Type B pancreatic cell (in vitro differentiated cells): ENCODE measurements around the gene EMILIN3. TPM values are rescaled to one million over a fixed set of nuclear protein-coding genes. Genes with fewer than 3 reads are reported as not detected.

Source experiments
- DNase-seq: peaks from one replicate; pipeline ENCODE4 v3.0.0; 2021; ENCODE audit warnings: mixed read lengths; ENCODE audit not compliant: unreplicated experiment; ENCODE audit errors: extremely low spot score
- H3K27ac Mint-ChIP-seq: 2 replicates; pipeline ENCODE4 v1.8.0; 2021; ENCODE audit warnings: mild to moderate bottlenecking, mixed read lengths
- H3K27me3 Mint-ChIP-seq: 2 replicates; pipeline ENCODE4 v1.8.0; 2021; ENCODE audit warnings: mixed read lengths
- H3K36me3 Mint-ChIP-seq: 2 replicates; pipeline ENCODE4 v1.8.0; 2021; ENCODE audit warnings: mixed read lengths
- H3K4me1 Mint-ChIP-seq: one replicate; pipeline ENCODE4 v1.8.0; 2021; ENCODE audit warnings: mixed read lengths; ENCODE audit not compliant: unreplicated experiment
- H3K4me3 Mint-ChIP-seq: 2 replicates; pipeline ENCODE4 v1.8.0; 2021; ENCODE audit warnings: mild to moderate bottlenecking, mixed read lengths
- H3K9me3 Mint-ChIP-seq: 2 replicates; pipeline ENCODE4 v1.8.0; 2021; ENCODE audit warnings: mixed read lengths
- CTCF ChIP-seq: fragments of 200-600 bp; sonication (generic); conservative IDR thresholded peaks from 2 replicates; pipeline ENCODE4 v1.5.0; 2021; ENCODE audit warnings: antibody characterized with exemption, mild to moderate bottlenecking
- total RNA-seq: library from RNA; stranded (reverse); gene quantifications from 2 replicates; pipeline ENCODE4 v1.2.1, GENCODE V29; 2021; ENCODE audit warnings: low replicate concordance

EMILIN3 gene
- total RNA-seq, 1 donor from 2014 or later: 10.3 TPM

GRCh38 chr20:41406353-41406752 is 39.7 kb upstream of the EMILIN3 start:
- no peak overlapping the region for H3K4me3 Mint-ChIP-seq
- DNase-seq: no peak
- H3K27ac Mint-ChIP-seq: no peak overlapping the region
- H3K9me3 Mint-ChIP-seq: no peaks in the 10 kb centered on the region
- no peaks in the 10 kb centered on the region for H3K27me3 Mint-ChIP-seq
- H3K4me1 Mint-ChIP-seq: peaks cover under 1% of the 10 kb centered on the region
- H3K36me3 Mint-ChIP-seq: peaks cover 35% of the 10 kb centered on the region
- no peak for TF ChIP-seq CTCF

DNA sequence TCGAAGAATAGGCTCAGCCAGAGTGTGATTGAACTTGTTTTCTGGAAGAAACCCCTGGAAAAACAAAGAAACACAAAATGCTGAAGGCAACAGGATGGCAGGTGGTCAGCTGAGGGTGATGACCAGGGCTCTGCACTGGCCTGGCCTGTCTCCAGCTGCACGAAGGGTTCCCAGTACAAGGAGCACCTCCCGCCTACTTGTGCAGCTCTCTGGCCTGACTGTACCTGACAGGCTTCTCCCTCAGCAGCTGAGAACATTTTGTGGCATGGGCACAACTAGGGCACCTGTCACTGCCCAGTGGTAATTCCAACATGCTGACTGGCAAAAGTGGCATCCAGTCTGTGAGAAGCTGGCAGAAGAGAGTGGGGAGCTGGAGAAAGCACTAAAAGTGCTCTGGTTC is 38.8 kb upstream of the EMILIN3 start:
- no peak for DNase-seq
- Mint-ChIP-seq H3K4me1 (no peaks in the 10 kb centered on the region), H3K27me3 (no peaks in the 10 kb centered on the region), H3K36me3 (peaks cover 31% of the 10 kb centered on the region), H3K27ac (no peak overlapping the region), H3K4me3 (no peak overlapping the region), H3K9me3 (no peaks in the 10 kb centered on the region)
- no peak for TF ChIP-seq CTCF

GRCh38 chr20:41403604-41404003 is 37.0 kb upstream of the EMILIN3 start:
- Mint-ChIP-seq H3K27me3 (no peaks in the 10 kb centered on the region), H3K36me3 (peaks cover 22% of the 10 kb centered on the region), H3K27ac (no peak overlapping the region), H3K4me1 (no peaks in the 10 kb centered on the region), H3K9me3 (no peaks in the 10 kb centered on the region), H3K4me3 (no peak overlapping the region)
- no peak for TF ChIP-seq CTCF
- DNase-seq: no peak

DNA sequence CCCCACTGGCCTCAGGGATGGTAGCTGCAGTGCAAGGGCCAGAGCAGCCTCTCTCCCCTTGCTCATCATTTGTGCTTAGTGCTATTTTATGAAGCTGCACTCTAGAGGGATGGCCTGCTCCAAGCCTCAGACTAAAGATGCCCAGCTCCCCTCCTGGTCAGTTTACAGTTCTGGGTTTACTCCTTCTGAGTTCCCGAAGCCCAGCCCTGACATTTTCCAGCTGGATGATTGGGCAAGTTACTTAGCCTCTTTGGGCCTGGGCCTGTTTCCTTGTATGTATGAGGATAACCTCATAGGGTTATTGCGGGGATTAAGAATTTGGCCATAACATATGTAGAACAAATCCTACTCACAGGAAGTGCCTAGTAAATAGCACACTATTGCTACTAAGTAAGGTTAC is 31.8 kb upstream of the EMILIN3 start:
- no peak for DNase-seq
- TF ChIP-seq CTCF: no peak
- H3K4me1 Mint-ChIP-seq: peaks cover 10% of the 10 kb centered on the region
- peaks cover 6% of the 10 kb centered on the region for H3K36me3 Mint-ChIP-seq
- no peak overlapping the region for H3K4me3 Mint-ChIP-seq
- no peaks in the 10 kb centered on the region for H3K27me3 Mint-ChIP-seq
- H3K9me3 Mint-ChIP-seq: no peaks in the 10 kb centered on the region
- no peak overlapping the region for H3K27ac Mint-ChIP-seq

- H3K27me3 Mint-ChIP-seq: peaks cover 2% of the 10 kb centered on the region
- no peaks in the 10 kb centered on the region for H3K36me3 Mint-ChIP-seq
- DNase-seq: no peak
- H3K4me3 Mint-ChIP-seq: no peak overlapping the region
- TF ChIP-seq CTCF: no peak
- H3K27ac Mint-ChIP-seq: peak overlapping the region; percentile 50
- no peaks in the 10 kb centered on the region for H3K9me3 Mint-ChIP-seq
- H3K4me1 Mint-ChIP-seq: peaks cover 22% of the 10 kb centered on the region
Observed at GRCh38 chr20:41395667-41396664, 29.3 kb upstream of the EMILIN3 start.
